CD4-positive, alpha-beta T cell treated with Interleukin-21 for 1 hour (primary cell): ENCODE measurements around the gene CCZ1.
A peak's percentile ranks its signal among the peaks of the same experiment; 100 is the strongest.
"Not testable (repeated sequence)": the region's sequence is repeated elsewhere in the genome, so short reads cannot be mapped to it uniquely, and the experiment has no call there.

Source experiments
- DNase-seq: peaks from one replicate; pipeline ENCODE4 v3.0.0-alpha.2; 2020

CCZ1 gene

DNA sequence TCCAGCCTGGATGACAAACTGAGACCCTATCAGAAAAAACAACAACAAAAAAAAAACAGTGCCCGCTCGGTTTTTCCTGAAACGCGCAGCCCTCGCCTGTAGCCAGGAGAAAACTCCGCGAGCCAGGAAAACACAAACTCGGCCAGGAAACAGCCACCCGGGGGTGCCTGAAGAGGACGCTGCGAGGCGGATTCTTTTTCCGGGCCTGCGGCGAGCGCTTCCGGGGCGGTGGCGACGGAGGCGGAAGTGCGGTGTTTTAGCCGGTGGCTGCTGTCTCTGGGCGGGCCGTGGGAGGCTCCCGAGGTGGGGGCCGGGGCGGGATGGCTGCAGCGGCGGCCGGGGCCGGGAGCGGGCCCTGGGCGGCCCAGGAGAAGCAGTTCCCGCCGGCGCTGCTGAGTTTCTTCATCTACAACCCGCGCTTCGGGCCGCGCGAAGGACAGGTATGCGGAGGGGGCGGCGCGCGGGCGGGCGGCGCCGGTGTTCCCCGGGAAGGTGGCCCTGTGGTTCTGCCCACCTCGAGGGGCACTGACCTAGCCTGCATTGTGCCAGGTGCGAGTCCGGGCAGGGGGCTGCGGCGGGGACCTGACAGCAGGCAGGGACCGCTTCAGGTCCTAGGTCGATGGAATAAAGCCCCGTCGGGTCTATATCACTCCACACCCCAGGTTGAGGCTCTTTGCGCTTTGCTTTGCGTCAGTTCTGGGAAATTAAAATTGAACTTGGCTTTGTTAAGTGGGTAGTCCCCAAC, at the start of gene CCZ1:
CCZ1 (plus strand) TSS at position 254 of the 745 bp plus-strand sequence; CDS start at position 321, 67 bp downstream.
- DNase-seq, result peak; percentile 76

DNA sequence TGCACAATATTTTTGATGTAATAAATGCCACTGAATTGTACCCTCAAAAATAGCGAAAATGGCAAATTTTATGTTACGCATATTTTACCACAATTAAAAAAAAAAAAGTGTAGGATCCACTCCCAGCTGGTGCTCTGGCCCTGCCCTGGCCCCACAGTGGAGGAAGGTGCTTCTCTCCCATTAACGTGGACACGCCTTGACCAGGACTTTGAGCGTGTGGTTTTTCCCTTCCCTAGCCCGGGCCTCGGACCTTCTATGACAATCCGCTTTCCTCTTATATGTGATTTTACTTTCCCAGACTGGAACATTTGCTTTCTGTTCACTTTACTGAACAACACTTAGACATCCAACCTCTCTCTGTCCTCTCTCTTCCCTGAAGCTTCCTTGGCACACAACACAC, 47.6 kb upstream of the CCZ1 start:
- DNase-seq, result no peak

DNA sequence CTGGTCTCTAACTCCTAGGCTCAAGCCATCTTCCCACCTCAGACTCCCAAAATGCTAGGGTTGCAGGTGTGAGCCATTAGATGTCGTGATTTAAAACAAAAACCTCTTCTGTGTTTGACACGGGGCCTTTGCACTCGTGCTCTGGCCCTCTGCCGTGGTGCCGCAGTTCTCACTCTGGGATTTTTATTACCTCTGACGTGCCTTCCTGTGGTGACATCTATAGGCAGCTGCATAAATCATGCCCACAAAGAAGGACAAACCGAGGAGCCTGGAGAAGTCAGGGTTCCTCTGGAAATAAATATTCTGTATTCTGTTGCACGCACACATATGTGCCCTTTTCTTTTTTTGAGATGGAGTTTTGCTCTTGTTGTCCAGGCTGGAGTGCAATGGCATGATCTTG, 43.8 kb upstream of the CCZ1 start:
- no peak for DNase-seq

DNA sequence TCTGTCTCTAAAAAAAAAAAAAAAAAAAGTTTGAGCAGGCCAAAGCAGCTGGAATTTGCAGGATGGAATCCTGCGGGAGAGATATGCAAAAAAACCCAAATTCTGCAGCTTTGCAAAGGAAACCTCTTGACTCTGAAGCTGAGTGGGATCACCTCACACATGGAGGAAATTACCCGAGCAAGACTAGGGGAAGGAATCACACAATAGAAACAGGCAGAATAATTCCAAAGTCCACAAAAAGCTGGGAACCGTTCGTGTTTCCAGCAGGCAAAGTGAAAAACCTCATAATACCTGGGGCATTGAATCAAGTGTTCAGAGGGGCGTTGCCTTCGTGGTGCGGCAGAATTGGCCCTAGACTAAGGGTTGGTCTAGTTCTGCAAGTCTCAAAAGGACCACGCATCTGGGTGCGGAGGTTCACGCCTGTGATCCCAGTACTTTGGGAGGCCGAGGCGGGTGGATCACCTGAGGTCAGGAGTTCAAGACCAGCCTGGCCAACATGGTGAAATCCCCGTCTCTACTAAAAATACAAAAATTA, 41.4 kb upstream of the CCZ1 start:
- DNase-seq, result not testable (repeated sequence)

DNA sequence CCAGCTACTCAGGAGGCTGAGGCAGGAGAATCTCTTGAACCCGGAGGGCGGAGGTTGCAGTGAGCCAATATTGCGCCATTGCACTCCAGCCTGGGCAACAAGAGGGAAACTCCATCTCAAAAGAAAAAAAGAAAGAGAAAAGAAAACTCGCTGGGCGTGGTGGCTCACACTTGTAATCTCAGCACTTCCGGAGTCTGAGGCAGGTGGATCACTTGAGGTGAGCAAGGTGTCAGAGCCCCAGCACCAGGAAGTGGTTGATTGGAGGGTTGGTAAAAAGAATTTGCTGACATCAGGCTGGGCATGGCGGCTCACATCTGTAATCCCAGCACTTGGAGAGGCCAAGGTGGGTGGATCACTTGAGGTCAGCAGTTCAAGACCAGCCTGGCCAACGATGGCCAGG, 40.0 kb upstream of the CCZ1 start:
- DNase-seq, result peak; percentile 82

DNA sequence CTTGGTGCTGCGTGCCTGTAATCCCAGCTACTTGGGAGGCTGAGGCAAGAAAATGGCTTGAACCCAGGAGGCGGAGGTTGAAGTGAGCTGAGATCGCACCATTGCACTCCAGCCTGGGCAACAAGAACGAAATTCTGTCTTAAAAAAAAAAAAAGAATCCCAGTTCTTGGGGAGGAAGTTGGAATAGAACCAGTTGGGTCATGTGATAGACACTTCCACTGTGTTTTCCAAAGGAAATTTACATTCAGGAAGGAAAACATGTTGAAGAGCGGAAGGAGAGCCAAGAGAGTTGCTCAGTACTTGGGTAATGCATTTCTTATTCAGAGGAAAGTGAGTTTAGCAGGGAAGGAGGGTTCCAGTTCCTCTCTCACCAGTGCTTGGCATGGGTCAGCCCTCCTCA, 37.3 kb upstream of the CCZ1 start:
- not testable (repeated sequence) for DNase-seq

DNA sequence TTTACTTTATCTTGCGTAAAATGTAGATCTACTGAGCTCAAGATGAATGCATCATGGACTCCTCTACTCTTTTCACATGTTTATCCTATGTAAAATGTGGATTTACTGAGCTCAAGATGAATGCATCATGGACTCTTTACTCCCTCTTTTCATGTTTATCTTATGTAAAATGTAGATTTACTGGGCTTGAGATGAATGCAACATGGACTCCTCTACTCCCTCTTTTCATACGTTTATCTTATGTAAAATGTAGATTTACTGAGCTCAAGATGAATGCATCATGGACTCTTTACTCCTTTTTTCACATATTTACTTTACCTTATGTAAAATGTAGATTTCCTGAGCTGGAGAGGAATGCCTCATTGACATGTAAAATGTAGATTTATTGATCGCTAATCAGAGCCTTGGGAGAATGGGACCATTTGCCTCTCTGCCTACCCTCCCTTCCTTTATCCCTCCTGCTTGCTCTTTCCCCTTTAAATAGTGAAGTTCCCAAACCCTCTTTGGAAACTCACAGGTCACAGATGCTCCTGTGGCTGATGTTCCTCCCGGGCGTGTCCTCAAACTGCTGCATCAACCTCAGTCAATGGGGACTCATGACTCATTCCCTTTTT, 35.7 kb upstream of the CCZ1 start:
- not testable (repeated sequence) for DNase-seq

DNA sequence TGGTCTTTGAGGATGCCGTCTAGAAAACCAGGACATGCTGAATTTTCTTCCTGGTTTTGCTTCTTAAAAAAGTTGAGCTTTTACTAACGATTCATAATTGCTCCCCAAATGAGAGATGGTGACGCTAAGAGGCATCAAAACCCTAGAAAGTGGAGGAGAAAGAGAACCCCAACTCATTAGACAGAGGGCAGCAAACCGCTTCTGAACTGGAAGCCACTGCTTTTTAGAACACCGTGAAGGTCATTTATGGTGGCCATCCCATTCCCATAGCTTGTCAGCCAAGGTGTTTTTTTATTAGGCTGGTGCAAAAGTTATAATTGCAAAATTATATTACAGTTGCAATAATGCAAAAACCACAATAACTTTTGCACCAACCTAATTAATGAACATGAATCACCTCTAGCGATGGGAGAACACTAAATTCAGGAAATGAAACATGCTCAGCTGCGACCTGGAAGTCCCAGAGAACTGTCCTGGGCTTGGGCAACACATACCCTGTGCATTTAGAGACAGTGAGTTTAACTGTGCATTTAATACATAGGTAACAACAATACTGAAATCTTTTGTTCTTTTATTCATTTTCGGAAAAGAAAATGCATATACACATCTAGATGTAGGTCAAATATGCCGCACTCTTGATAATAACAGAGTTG, 33.1 kb upstream of the CCZ1 start:
- not testable (repeated sequence) for DNase-seq

DNA sequence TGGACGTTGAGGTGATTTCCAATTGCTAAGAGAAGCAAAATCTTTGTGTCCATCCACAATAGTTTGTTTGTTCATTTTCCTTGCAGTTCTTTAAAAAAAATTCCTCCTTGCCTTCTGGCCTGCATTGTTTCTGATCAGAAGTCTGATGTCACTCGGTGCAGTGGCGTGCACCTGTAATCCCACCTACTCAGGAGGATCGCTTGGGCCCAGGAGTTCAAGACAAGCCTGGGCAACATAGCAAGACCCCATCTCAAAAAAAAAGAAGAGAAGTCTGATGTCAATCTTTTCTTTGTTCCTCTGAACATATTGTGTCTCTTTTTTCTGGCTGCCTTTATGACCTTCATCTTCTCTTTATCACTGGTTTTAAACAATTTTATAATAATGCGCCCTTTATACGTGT, 31.5 kb upstream of the CCZ1 start:
- no peak for DNase-seq

DNA sequence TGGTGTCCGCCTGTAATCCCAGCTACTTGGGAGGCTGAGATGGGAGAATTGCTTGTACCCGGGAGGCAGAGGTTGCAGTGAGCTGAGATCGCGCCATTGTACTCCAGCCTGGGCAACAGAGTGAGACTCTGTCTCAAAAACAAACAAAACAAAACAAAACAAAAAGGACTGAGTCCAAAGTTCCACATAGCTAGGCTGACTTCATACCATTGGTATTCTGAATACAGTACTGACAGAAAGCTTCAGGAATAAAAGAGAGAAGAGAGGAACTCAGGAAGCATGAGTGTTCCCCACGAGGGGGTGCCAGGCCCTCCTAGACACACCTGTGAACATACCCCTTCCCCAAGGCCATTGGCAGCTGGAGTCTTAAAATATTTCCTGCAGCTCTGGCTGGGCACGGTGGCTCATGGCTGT, 29.6 kb upstream of the CCZ1 start:
- not testable (repeated sequence) for DNase-seq

DNA sequence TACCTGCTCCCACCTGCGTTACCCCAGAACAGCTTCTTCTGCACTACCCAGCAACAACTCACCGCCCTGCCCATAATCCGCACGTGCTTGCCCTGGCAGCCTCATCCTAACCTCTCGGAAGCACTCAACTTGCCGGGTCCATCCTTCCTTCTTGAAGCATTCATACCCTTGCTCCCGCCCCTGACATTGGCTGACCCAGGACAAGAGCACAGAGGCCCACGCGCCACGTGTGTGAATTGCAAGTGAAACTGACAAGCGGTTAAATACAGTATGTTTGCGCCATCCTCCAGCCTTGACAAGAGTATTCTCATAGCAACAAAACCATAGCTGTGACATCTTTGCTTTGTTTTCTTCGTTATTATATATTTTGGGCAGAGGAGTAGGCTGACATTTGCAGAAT, 28.8 kb upstream of the CCZ1 start:
- DNase-seq, result no peak

DNA sequence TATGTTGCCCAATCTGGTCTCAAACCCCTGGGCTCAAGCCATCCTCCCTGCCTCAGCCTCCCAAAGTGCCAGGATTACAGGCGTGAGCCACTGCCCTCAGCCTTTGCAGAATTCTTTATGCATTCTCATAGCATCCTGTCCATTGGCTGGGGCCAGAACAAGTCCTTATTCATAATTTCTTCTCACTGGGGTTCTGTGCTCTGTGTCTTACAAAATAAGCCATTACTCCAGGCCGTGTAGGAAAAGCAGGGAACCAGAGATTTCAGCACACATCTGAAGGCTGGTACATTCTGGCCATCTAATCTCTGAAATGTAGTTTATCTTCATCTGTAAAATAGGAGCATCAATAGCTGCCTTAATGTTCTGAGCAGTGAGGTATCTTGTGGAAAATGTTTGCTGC, 28.2 kb upstream of the CCZ1 start:
- no peak for DNase-seq

DNA sequence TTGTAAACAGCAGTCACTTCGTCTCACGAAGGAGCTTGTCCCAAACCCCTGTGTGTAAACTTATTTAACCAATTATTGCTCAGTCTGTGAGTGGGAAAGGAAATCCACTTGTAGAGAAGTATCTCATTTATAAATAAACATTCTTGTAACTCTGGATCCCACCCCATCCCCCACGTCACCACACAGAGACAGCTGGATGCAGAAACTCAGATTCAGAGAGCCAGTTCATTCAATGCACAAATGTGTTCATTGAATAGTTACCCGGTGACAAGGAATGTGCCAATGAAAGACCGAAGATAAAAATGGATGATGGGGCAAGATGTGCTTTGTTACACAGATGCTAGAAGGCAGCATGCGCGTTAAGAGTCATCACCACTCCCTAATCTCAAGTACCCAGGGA, 26.2 kb upstream of the CCZ1 start:
- DNase-seq, result no peak

DNA sequence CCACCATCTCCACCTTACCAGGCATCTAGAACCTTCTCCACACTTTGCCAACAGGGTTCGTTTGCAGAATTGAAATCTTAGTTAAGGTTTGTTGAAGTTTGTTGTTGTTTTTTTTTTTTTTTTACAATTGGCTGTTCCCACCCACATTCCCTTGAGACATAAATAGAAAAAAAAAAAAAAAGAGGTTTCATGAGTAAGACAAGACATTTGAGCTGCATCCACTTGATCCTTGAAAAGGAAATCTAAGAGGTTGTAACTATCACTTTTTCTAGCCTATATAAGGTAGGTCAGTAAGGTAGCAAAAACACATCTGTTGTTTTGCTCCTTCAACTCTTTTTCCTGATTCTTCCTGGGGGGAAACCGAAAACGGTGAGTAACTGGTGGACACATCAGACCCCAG, 18.9 kb upstream of the CCZ1 start:
- not testable (repeated sequence) for DNase-seq

DNA sequence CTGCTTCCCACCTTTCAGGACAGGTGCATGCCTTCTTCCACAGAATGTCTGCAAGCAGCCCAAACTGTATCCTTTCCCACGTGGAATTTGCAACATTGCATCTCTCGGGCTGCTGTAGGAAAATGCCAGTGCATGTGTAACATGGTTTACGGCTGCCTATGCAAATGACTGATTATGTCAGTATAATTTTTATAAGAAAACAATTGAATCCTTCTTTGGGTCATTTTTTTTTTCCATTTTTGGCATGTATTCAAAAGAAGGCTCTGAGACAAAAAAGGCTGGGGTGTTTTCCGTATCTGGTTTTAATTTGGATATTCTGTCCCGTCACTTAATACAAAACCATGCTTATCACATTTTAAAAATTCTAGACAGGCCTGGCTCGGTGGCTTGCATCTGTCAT, 18.4 kb upstream of the CCZ1 start:
- DNase-seq, result not testable (repeated sequence)

DNA sequence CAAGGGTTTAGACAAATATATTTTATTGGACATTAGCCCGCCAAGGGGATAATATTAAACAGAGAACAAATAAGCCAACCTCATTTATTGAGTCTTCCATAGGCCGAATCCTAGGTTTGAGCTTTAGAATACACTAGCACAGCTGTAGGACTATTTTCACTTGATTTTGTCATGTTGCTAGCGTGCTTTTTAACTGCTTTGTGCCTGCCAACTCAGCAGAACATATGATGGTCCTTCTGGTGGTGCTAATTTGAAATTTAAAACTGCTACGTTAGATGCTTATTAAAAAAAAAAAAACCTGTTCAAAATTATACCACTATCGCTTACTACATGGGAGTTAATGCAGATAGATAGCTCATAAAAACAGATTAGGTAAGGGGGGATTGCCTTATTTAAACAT, 14.1 kb upstream of the CCZ1 start:
- not testable (repeated sequence) for DNase-seq

DNA sequence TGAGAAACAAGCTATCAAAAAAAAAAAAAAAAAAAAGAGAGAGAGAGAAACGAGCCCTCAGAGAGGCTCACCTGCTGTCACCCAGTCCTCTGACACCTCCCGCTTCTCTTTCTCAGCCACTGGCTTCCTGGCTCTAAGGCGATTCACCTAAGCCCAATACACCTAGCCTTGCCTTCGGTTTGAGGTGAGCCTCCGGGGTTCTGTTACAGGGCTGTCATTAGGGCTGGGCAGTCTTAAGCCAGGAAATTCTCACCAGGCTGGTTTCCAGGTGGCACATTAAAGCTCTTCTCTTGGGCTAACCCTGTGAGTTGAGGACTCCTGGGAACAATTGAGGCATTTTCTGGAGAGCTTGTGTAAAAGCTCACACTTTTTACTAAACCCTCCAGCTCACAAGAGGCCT, 10.5 kb upstream of the CCZ1 start:
- not testable (repeated sequence) for DNase-seq

DNA sequence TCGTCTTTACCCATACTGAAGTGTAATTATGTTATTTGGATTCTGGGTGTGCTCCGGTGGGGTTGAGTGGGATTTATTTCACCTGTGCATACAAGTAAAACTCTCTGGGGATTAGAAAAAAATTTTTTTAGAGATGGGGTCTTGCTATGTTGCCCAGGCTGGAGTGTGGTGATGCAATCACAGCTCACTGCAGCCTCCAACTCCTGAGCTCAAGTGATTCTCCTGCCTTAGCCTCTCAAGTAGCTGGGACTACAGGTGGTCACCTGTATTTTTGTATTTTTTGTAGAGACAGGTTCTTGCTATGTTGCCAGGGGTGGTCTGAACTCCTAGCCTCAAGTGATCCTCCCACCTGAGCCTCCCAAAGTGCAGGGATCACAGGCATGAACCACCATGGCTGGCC, 8.3 kb upstream of the CCZ1 start:
- not testable (repeated sequence) for DNase-seq

DNA sequence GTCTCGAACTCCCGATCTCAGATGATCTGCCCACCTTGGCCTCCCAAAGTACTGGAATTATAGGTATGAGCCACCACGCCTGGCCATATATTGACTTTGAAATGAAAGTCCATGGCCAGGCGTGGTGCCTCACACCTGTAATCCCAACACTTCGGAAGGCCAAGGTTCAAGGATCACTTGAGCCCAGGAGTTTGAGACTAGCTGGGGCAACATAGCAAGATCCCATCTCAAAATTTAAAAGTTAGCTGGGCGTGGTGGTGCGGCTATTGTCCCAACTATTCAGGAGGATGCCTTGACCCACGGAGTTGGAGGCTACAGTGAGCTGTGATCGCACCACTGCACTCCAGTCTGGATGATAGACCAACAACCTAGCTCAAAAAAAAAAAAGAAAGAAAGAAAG, 6.0 kb upstream of the CCZ1 start:
- DNase-seq, result no peak

DNA sequence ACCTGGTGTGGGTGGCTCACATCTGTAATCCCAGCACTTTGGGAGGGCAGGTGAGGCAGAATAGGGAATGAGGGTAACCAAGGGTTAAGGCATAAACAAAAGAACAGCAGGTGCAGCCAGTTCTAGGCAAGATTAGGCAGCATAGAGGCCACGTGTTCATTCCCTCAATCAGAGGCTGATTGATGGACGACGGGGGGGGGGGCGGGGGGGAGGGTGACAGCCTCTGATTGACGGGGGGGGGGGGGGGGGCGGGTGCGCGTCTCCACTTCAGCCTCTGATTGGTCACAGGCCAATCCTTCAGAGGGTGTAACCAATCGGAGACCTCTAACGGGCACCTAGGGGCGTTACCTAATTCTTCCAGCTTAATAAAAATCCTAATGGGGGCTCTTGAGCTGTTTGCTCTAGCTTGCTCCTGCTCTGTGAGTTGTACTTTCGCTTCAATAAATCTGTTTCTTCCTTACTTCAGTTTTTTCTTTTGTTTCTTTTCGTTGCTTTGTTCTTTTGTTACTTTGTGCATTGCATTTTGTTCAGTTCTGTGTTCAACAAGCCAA, 1.1 kb upstream of the CCZ1 start:
- DNase-seq, result not testable (repeated sequence)

DNA sequence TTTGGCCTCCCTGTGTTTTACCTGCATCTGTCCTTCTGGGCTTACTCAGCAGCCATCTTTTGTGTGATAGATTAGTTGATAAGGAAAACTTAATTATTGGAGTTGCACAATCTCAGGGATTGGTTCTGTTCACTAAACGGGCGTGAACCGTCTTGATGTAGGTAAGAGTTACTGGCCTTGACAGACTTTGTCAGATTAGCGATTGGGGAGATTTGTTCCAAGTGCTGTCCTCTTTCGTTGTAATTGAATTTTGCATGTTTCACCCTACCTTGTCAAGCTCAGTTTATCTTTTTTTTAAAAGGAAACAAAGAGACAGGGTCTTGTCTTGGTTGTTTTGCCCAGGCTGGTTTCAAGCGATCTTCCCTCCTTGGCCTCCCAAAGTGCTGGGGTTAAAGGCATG, 4.5 kb downstream of the CCZ1 start:
- not testable (repeated sequence) for DNase-seq

DNA sequence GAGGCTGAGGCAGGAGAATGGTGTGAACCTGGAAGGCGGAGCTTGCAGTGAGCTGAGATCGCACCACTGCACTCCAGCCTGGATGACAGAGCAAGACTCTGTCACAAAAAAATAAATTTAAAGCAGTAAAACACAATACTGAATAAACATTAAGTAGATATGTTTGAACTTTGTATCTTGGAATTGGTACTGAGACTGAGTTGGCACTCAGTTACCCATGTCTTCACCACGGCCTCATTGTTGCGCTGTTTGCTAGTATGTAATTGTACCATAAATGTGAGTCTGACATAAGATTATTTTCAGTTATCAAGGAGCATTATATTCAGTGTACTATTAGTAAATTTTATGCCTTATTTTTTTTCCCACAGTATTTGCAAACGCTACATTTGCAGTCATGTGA, 6.2 kb downstream of the CCZ1 start:
- not testable (repeated sequence) for DNase-seq

DNA sequence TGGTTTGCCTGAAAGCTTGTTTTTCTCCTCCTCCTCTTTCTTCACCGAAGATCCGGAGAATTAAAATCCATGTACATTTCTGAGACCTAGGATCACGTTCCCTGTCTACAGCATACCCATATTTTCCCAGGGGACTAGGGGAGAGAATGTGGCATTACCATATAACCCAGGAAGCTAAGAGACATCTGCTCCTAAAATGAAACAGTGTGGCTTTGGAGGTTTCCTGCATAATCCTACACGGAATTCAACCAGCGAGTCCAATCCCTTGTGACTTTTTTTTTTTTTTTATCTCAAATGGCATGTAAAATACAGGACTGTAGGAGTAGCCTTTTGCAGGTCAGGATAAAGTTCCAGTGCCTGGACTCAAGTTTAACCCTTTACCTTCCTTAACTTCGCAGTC, 10.3 kb downstream of the CCZ1 start:
- not testable (repeated sequence) for DNase-seq

DNA sequence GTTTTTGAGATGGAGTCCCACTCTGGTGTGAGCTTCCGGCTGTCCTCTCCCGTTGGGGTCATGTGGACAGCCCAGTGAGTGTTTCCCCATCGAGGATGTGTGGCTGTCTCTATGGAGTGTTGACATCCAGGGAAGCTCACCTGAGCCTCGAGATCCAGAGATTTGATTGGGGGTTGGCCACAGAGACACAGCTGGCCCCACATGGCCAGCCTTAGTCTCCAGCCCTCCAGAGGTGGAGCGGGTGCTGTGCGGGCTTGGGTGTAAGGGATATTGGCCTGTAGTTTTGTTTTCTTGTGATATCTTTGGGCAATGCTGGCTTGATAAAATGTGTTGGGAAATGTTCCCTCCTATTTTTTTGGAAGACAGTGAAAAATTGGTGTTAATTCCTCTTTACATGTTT, 18.0 kb downstream of the CCZ1 start:
- DNase-seq, result not testable (repeated sequence)
